Measurements from ENCODE around the gene E2F1.

Gene E2F1

DNA sequence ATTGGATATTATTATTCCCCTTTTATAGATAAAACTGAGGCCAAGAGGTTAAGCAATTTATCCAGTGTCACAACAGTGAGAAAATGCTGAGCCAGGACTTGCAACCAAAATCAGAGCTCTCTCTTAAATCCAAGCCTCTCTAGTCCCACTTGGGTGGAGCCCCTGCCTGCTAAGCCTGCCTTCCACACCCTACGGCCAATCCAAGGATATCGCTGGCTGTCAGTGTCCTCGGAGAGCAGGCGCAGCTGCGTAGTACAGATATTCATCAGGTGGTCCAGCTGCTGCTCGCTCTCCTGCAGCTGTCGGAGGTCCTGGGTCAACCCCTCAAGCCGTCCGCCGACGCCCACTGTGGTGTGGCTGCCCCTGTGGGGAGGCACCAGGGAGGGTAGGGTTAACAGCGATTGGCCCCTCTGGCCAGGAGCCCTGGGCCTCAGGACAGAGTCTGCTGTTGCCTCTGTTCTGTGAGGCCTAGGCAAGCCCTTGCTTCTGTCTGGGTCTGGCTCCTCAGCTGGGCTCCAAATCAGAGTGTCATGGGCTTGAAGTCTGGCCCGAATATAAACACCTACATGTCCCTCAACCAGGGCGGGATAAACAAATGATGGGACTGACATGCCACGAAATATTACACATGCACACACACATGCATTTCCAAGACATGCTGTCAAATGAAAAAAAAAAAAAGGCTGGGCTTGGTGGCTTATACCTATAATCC lies 8.0 kb downstream of the E2F1 start:
- TF ChIP-seq ZNF274 (IDR thresholded peaks at IDR 0.05; ENCODE audit: low read depth, low read length) = no peak
- no peak for TF ChIP-seq YY1 (IDR thresholded peaks at IDR 0.05; ENCODE audit: insufficient read depth, insufficient read length)
- TF ChIP-seq SUZ12 (IDR thresholded peaks at IDR 0.05; ENCODE audit: extremely low read depth, insufficient read depth, insufficient read length) = no peak
- Histone ChIP-seq H3K4me1 (ENCODE audit: insufficient read depth, insufficient read length) (peaks cover 29% of the 10 kb centered on the region), H3K27me3 (ENCODE audit: insufficient read depth, insufficient read length) (no peaks in the 10 kb centered on the region), H3K4me3 (ENCODE audit: insufficient read length, low read depth) (no peak overlapping the region), H3K36me3 (ENCODE audit: insufficient read depth, insufficient read length, low read length) (peaks cover 63% of the 10 kb centered on the region), H3K9ac (ENCODE audit: insufficient read length, low read depth) (no peak overlapping the region), H3K9me3 (ENCODE audit: insufficient read depth, low read length) (no peaks in the 10 kb centered on the region; the same call in 1 of the 2 replicates)
- DNase-seq (ENCODE audit: low read depth, low spot score) = no peak

DNA sequence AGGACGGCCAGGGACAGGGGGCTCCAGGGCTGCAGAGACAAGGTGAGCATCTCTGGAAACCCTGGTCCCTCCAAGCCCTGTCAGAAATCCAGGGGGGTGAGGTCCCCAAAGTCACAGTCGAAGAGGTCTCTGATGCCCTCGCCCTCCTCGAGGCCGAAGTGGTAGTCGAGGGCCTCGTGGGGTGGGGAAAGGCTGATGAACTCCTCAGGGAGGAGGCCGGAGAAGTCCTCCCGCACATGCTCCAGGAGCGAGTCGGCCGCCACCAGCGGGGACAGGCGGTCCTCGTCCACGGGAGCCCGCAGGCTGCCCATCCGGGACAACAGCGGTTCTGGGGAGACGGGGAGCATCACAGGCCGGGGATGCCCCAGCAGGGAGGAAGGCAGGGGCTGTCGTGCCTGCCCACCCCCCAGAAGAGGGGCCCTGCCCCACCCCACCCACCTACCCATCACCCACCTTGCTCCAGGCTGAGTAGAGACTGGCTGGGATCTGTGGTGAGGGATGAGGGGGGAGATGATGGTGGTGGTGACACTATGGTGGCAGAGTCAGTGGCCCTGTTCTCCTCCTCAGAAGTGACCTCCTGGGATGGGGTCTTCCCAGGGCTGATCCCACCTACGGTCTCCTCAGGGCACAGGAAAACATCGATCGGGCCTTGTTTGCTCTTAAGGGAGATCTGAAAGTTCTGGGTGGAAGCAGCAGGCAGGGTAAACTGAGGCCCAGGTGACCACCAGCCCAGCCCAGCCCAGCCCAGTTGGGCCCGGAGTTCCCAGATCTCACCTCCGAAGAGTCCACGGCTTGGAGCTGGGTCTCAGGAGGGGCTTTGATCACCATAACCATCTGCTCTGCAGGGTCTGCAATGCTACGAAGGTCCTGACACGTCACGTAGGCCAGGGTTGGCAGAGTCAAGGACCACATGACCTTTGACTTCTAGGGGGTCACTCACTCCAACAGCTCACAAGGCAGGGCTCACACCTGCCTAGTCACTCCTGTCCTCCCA lies 9.2 kb downstream of the E2F1 start:
- DNase-seq (ENCODE audit: low read depth, low spot score) = no peak
- H3K4me1 ChIP-seq (ENCODE audit: insufficient read depth, insufficient read length) = peaks cover 29% of the 10 kb centered on the region
- peak overlapping the region; percentile 13 for H3K9ac ChIP-seq (ENCODE audit: insufficient read length, low read depth)
- no peak for TF ChIP-seq YY1 (IDR thresholded peaks at IDR 0.05; ENCODE audit: insufficient read depth, insufficient read length)
- TF ChIP-seq ZNF274 (IDR thresholded peaks at IDR 0.05; ENCODE audit: low read depth, low read length) = no peak
- no peak for TF ChIP-seq SUZ12 (IDR thresholded peaks at IDR 0.05; ENCODE audit: extremely low read depth, insufficient read depth, insufficient read length)
- peaks cover 65% of the 10 kb centered on the region for H3K36me3 ChIP-seq (ENCODE audit: insufficient read depth, insufficient read length, low read length)
- H3K27me3 ChIP-seq (ENCODE audit: insufficient read depth, insufficient read length) = no peaks in the 10 kb centered on the region
- no peak overlapping the region for H3K4me3 ChIP-seq (ENCODE audit: insufficient read length, low read depth)
- no peaks in the 10 kb centered on the region; the same call in 1 of the 2 replicates for H3K9me3 ChIP-seq (ENCODE audit: insufficient read depth, low read length)

DNA sequence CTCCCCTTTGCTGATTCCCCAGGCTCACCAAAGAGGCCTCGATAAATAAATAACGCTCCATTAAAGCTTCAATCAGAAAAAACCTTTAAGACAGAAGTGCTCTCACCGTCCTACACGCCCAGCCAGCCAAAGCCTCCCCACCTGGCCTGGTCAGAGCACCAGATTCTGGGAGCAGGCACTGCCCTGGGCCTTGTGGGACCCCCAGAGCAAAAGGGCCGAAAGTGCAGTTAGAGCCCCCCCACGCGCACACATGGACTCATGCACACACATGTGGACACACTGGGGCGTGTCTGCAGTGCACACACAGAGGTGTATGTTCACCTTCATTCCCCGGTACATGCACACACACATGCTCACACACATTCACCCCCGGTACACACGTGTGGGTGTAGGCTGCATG lies 10.1 kb downstream of the E2F1 start:
- H3K9ac ChIP-seq (ENCODE audit: insufficient read length, low read depth) = peak overlapping the region; percentile 86
- H3K27me3 ChIP-seq (ENCODE audit: insufficient read depth, insufficient read length) = no peaks in the 10 kb centered on the region
- DNase-seq (ENCODE audit: low read depth, low spot score) = no peak
- peaks cover 69% of the 10 kb centered on the region for H3K36me3 ChIP-seq (ENCODE audit: insufficient read depth, insufficient read length, low read length)
- peaks cover 29% of the 10 kb centered on the region for H3K4me1 ChIP-seq (ENCODE audit: insufficient read depth, insufficient read length)
- TF ChIP-seq SUZ12 (IDR thresholded peaks at IDR 0.05; ENCODE audit: extremely low read depth, insufficient read depth, insufficient read length) (no peak), YY1 (IDR thresholded peaks at IDR 0.05; ENCODE audit: insufficient read depth, insufficient read length) (no peak), ZNF274 (IDR thresholded peaks at IDR 0.05; ENCODE audit: low read depth, low read length) (no peak)
- H3K9me3 ChIP-seq (ENCODE audit: insufficient read depth, low read length) = no peaks in the 10 kb centered on the region; the same call in 1 of the 2 replicates
- H3K4me3 ChIP-seq (ENCODE audit: insufficient read length, low read depth) = no peak overlapping the region

DNA sequence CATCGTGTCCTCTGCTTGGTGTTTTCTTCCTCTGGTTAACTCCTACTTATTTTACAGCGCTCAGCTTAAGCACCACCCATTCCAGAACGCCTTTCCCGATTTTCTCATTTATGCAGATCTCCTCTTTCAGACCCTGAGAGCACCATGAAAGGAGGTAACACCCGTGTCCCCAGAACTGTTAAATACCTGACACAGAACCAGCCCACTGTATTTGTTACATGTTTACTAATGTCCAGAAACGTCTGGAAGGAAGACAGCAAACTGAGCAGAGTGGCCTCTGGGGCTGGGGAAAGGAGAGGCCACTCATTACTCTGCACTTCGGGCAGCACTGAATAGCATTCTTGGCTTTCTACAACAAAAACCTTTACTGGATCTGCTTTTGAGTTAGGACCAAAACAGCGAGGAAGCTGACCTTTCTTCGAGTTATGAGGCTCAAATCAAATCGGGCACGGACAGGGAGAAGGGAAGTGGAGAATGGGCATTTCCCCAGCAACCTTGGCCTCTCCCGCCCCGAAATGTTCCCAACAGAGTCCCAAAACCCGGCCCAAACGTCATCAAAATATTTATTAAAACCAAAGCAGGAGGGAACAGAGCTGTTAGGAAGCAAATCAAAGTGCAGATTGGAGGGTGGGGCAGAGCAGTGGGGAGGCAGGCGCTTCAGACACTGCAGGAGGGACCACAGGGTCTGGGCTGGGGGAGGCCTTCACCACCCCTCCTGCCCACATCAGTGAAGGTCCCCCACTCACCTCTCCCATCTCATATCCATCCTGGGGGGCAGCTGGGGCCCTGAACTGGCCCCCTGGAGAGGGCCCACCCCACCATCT lies 10.8 kb downstream of the E2F1 start:
- TF ChIP-seq YY1 (IDR thresholded peaks at IDR 0.05; ENCODE audit: insufficient read depth, insufficient read length) (no peak), ZNF274 (IDR thresholded peaks at IDR 0.05; ENCODE audit: low read depth, low read length) (no peak), SUZ12 (IDR thresholded peaks at IDR 0.05; ENCODE audit: extremely low read depth, insufficient read depth, insufficient read length) (no peak)
- peak overlapping the region; percentile 81 for H3K4me3 ChIP-seq (ENCODE audit: insufficient read length, low read depth)
- peaks cover 29% of the 10 kb centered on the region for H3K4me1 ChIP-seq (ENCODE audit: insufficient read depth, insufficient read length)
- no peaks in the 10 kb centered on the region for H3K27me3 ChIP-seq (ENCODE audit: insufficient read depth, insufficient read length)
- no peak for DNase-seq (ENCODE audit: low read depth, low spot score)
- H3K9ac ChIP-seq (ENCODE audit: insufficient read length, low read depth) = peak overlapping the region; percentile 86
- no peaks in the 10 kb centered on the region; the same call in 1 of the 2 replicates for H3K9me3 ChIP-seq (ENCODE audit: insufficient read depth, low read length)
- peaks cover 70% of the 10 kb centered on the region for H3K36me3 ChIP-seq (ENCODE audit: insufficient read depth, insufficient read length, low read length)

DNA sequence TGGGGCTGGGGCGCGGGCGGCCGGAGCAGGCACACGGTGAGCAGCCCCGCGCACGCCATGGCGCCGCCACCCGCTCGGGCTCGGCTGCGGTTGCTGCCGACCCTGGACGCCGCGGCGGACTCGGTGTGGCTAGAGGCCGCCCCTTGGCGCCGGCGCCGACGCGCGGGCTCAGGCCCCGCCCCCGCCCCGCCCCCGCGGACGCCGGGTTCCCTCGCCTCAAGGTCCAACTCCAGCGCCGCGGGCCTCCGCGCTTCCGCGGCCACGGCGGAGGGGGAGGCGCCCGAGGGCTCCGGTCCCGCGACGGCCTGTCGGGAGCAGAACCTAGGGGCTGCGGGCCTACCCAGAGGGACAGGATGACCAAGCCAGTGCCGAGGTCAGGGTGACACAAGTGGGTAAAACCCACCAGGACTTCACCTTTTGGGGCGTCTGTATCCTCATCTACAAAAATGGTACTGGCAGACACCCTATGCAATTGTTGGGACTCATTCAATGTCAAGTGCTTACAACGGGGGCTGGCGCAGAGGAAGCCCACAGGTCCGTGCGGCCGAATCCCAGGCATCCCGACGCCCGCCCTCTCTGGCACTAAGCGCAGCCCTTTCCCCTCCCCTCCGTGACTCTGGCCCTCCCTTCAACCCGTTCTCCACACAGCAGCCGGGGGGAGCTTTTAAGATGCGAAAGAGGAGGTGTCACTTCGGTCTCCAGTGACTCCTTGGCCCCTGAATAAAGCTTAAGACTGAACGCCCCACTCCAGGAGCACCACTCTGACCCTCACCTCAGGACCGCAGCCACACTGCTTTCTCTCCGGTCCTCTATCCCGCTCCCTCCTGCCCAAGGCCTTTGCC lies 11.7 kb downstream of the E2F1 start, which contains the start of gene NECAB3:
Gene NECAB3 (minus strand): TSS at position 135 of the 842 bp plus-strand sequence. CDS start 76 bp downstream, at position 59.
- Histone ChIP-seq H3K9ac (ENCODE audit: insufficient read length, low read depth) (peak within 1 kb of the TSS; percentile 91), H3K9me3 (ENCODE audit: insufficient read depth, low read length) (no peaks in the 10 kb centered on the region; the same call in 1 of the 2 replicates), H3K4me3 (ENCODE audit: insufficient read length, low read depth) (peak within 1 kb of the TSS; percentile 81), H3K36me3 (ENCODE audit: insufficient read depth, insufficient read length, low read length) (peaks cover 70% of the 10 kb centered on the region), H3K4me1 (ENCODE audit: insufficient read depth, insufficient read length) (peaks cover 25% of the 10 kb centered on the region), H3K27me3 (ENCODE audit: insufficient read depth, insufficient read length) (no peaks in the 10 kb centered on the region)
- TF ChIP-seq YY1 (IDR thresholded peaks at IDR 0.05; ENCODE audit: insufficient read depth, insufficient read length) (no peak), SUZ12 (IDR thresholded peaks at IDR 0.05; ENCODE audit: extremely low read depth, insufficient read depth, insufficient read length) (no peak), ZNF274 (IDR thresholded peaks at IDR 0.05; ENCODE audit: low read depth, low read length) (no peak)
- DNase-seq (ENCODE audit: low read depth, low spot score) = no peak
